K562 (cell line): Measurements from ENCODE around the gene ZNF687. TPM values are rescaled to one million over a fixed set of nuclear protein-coding genes. Genes with fewer than 3 reads are reported as not detected.
A peak's percentile ranks its signal among the peaks of the same experiment; 100 is the strongest.

Experiments
- BCOR ChIP-seq: fragments of 450-650 bp; IDR thresholded peaks from 2 replicates; pipeline ENCODE4 v1.6.1; 2016
- CBFA2T2 ChIP-seq: fragments of 450-650 bp; conservative IDR thresholded peaks from 2 replicates; pipeline ENCODE4 v1.6.1; 2017; ENCODE audit warnings: mild to moderate bottlenecking
- EP300 ChIP-seq: IDR thresholded peaks from 2 replicates; pipeline ENCODE4 v1.6.1; 2012; ENCODE audit warnings: low read length, improper control_type of control experiment
- KDM1A ChIP-seq, 2 experiments: fragments of 450-650 bp; IDR thresholded peaks; 2 replicates each; pipeline ENCODE4 v1.6.1; 2016; ENCODE audit warnings: mild to moderate bottlenecking in 2 of 2
- MAX ChIP-seq: sonication (generic); formaldehyde crosslinking; IDR thresholded peaks from 2 replicates; pipeline ENCODE4 v1.9.0; 2022; ENCODE audit warnings: mild to moderate bottlenecking, missing genetic modification reagents
- REST ChIP-seq, 2 experiments: fragments of 450-650 bp; formaldehyde crosslinking in 1 of 2; IDR thresholded peaks; 2 replicates each; pipeline versions ENCODE4 v1.4.0 to v1.6.1; 2014 to 2020; ENCODE audit warnings: mild to moderate bottlenecking in 2 of 2, borderline replicate concordance in 1 of 2, low read depth in 1 of 2
- SMARCB1 ChIP-seq: IDR thresholded peaks from 2 replicates; pipeline ENCODE4 v1.6.1; 2011; ENCODE audit warnings: improper control_type of control experiment, low read depth; ENCODE audit not compliant: insufficient read length
- SUPT5H ChIP-seq: fragments of 450-650 bp; IDR thresholded peaks from 2 replicates; pipeline ENCODE4 v1.6.1; 2016
- ZNF592 ChIP-seq: fragments of 450-650 bp; IDR thresholded peaks from 2 replicates; pipeline ENCODE4 v1.6.1; 2017; ENCODE audit warnings: antibody characterized with exemption, mild to moderate bottlenecking
- ZNF740 ChIP-seq, 3 experiments: fragments of 200-800 bp in 1 of 3; sonication (Bioruptor generic) in 1 of 3; sonication (generic) in 1 of 3; formaldehyde crosslinking in 1 of 3; IDR thresholded peaks; 2 replicates each; pipeline versions ENCODE4 v1.6.1 to v1.8.0; 2016 to 2022; ENCODE audit warnings: mild to moderate bottlenecking in 2 of 3, missing compliant biosample characterization in 2 of 3, missing genetic modification characterization in 2 of 3, missing genetic modification reagents in 1 of 3
- ZNF778 ChIP-seq: fragments of 450-650 bp; formaldehyde crosslinking; IDR thresholded peaks from 2 replicates; pipeline ENCODE4 v1.4.0; 2020; ENCODE audit warnings: mild to moderate bottlenecking, moderate library complexity
- ZSCAN32 ChIP-seq: fragments of 450-650 bp; formaldehyde crosslinking; IDR thresholded peaks from 2 replicates; pipeline ENCODE4 v1.4.0; 2020; ENCODE audit warnings: mild to moderate bottlenecking, moderate library complexity
- polyA plus RNA-seq, 8 experiments: library from polyadenylated mRNA; depleted of rRNA in 4 of 8; stranded (reverse) in 5 of 8; unstranded in 3 of 8; fragments of >200 nt; fragmentation: Nextera tagmentation in 2 of 8; fragmentation: Illumina TruSeq in 1 of 8; extraction: Ambion mirVana in 2 of 8; extraction: Trizol in 1 of 8; gene quantifications; 2 replicates each; pipeline versions ENCODE4 v1.2.1 to v1.2.3, GENCODE V29; 2011 to 2014; ENCODE audit warnings: inconsistent platforms in 1 of 8, missing spikeins in 1 of 8
- total RNA-seq, 7 experiments: library from RNA; depleted of rRNA in 6 of 7; stranded (reverse); fragments of >200 nt in 6 of 7; fragmentation: Illumina TruSeq in 2 of 7; extraction: Trizol in 2 of 7; gene quantifications; 2 replicates each; pipeline versions ENCODE4 v1.2.1 to v1.2.3, GENCODE V29; 2011 to 2021; ENCODE audit warnings: low replicate concordance in 1 of 7

Gene ZNF687
- total and polyA plus RNA-seq, 9 of the 15 experiments (the other 6 are each of a cell fraction or from before 2014, with no cell fraction given): 0.13 to 26.4 (median 10.6) TPM

GRCh38 chr1:151340870-151341754, 59.0 kb downstream of the ZNF687 start (continued):
- 0 out of 2 replicates have a peak, but pooled peaks have one; percentile 37 for TF ChIP-seq ZNF592
- no peak for TF ChIP-seq ZNF778 (CRISPR knock-in tag)
- TF ChIP-seq ZNF740 (CRISPR knock-in tag; IDR thresholded peaks at IDR 0.05): no peak
- no peak for TF ChIP-seq ZNF740 (tag; IDR thresholded peaks at IDR 0.05)
- TF ChIP-seq EP300: no peak
- no peak for TF ChIP-seq SUPT5H
- TF ChIP-seq KDM1A (IDR thresholded peaks at IDR 0.05): peak; percentile 16 to 60; a peak in 2 of 4 replicates
- no peak for TF ChIP-seq BCOR
- peak; percentile 15; the same call in 1 of the 2 replicates for TF ChIP-seq CBFA2T2
- no peak for TF ChIP-seq MAX (CRISPR knock-in tag)
- TF ChIP-seq SMARCB1: no peak
- no peak for TF ChIP-seq ZSCAN32 (CRISPR knock-in tag)
- peak; percentile 89; the same call in 1 of the 2 replicates for TF ChIP-seq REST (IDR thresholded peaks at IDR 0.05; ENCODE audit: borderline replicate concordance)
- TF ChIP-seq REST (CRISPR knock-in tag; IDR thresholded peaks at IDR 0.05; ENCODE audit: low read depth): no peak
